SK-N-SH (cell line): Measurements from ENCODE around the gene ERC2.

Source experiments
- TF ChIP-seq, protein P1 (sequence below): fragments of 150-350 bp; IDR thresholded peaks from 2 replicates; pipeline ENCODE4 v1.6.1; 2016; ENCODE audit warnings: mild to moderate bottlenecking, low read depth, low read length
- TF ChIP-seq, protein P2 (sequence below): fragments of 200-600 bp; sonication (generic); IDR thresholded peaks from 2 replicates; pipeline ENCODE4 v1.6.1; 2017; ENCODE audit warnings: antibody characterized with exemption, mild to moderate bottlenecking, moderate library complexity

- TF ChIP-seq, protein P1, sequence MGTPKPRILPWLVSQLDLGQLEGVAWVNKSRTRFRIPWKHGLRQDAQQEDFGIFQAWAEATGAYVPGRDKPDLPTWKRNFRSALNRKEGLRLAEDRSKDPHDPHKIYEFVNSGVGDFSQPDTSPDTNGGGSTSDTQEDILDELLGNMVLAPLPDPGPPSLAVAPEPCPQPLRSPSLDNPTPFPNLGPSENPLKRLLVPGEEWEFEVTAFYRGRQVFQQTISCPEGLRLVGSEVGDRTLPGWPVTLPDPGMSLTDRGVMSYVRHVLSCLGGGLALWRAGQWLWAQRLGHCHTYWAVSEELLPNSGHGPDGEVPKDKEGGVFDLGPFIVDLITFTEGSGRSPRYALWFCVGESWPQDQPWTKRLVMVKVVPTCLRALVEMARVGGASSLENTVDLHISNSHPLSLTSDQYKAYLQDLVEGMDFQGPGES, result no peak
- TF ChIP-seq, protein P2, sequence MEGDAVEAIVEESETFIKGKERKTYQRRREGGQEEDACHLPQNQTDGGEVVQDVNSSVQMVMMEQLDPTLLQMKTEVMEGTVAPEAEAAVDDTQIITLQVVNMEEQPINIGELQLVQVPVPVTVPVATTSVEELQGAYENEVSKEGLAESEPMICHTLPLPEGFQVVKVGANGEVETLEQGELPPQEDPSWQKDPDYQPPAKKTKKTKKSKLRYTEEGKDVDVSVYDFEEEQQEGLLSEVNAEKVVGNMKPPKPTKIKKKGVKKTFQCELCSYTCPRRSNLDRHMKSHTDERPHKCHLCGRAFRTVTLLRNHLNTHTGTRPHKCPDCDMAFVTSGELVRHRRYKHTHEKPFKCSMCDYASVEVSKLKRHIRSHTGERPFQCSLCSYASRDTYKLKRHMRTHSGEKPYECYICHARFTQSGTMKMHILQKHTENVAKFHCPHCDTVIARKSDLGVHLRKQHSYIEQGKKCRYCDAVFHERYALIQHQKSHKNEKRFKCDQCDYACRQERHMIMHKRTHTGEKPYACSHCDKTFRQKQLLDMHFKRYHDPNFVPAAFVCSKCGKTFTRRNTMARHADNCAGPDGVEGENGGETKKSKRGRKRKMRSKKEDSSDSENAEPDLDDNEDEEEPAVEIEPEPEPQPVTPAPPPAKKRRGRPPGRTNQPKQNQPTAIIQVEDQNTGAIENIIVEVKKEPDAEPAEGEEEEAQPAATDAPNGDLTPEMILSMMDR, result no peak
Measured at GRCh38 chr3:55636300-55637195, 831.7 kb downstream of the ERC2 start.
